Activated naive CD4-positive, alpha-beta T cell treated with anti-CD3 and anti-CD28 coated beads, Interleukin-2, amount 50 U/mL, for 72 hours (primary cell): ENCODE data around the gene SV2B. TPM values are rescaled to one million over a fixed set of nuclear protein-coding genes. Genes with fewer than 3 reads are reported as not detected.
A peak's percentile ranks its signal among the peaks of the same experiment; 100 is the strongest.
"Not testable (repeated sequence)": the region's sequence is repeated elsewhere in the genome, so short reads cannot be mapped to it uniquely, and the experiment has no call there.

Experiments used
- ATAC-seq, 2 donors: fragments of 150-1000 bp; cut with Tn5 transposase; 2 replicates each; pipeline ENCODE4 v1.10.0; 2021; ENCODE audit warnings: mild to moderate bottlenecking in 2 of 2, moderate library complexity in 2 of 2
- DNase-seq, 2 donors: peaks; one replicate each; pipeline ENCODE4 v3.0.0; 2021 to 2022; ENCODE audit warnings: low spot score in 2 of 2
- H3K27ac Mint-ChIP-seq, 2 donors: one replicate each; pipeline ENCODE4 v1.8.0; 2022; ENCODE audit warnings: mild to moderate bottlenecking in 2 of 2, mixed read lengths in 2 of 2
- H3K36me3 Mint-ChIP-seq, 2 donors: one replicate each; pipeline ENCODE4 v1.8.0; 2022; ENCODE audit warnings: mixed read lengths in 2 of 2
- H3K9me3 Mint-ChIP-seq, 2 donors: one replicate each; pipeline ENCODE4 v1.8.0; 2022; ENCODE audit warnings: mixed read lengths in 2 of 2
- total RNA-seq, 2 donors: library from RNA; stranded (reverse); gene quantifications; one replicate each; pipeline ENCODE4 v1.2.3, GENCODE V29; 2022

The SV2B gene
- total RNA-seq, 2 donors from 2014 or later: 0.12 to 0.20 TPM

DNA sequence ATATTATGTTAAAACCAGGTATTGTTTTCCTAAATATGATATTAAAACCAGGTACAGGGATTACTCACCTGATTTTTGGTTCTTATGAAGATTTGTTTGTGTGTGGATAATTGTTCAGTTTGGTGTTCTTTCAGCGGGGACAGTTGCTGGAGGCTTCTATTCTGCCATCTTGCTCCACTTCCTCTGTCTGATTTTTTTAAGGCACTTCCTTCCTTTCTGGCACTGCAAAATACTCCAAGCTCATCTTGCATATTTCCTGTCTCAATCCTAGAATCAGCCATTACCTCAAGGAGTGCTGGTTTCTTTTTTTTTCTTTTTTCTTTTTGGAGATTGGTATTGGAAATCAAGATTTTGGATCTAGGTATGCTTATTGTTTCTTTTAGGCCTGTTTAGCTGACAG is 229.9 kb downstream of the SV2B start:
- Mint-ChIP-seq H3K9me3 (peaks cover 2 to 12% of the 10 kb centered on the region in 2 donors), H3K36me3 (peaks cover 5 to 13% of the 10 kb centered on the region in 2 donors), H3K27ac (no peak overlapping the region)
- no peak for ATAC-seq
- no peak for DNase-seq

DNA sequence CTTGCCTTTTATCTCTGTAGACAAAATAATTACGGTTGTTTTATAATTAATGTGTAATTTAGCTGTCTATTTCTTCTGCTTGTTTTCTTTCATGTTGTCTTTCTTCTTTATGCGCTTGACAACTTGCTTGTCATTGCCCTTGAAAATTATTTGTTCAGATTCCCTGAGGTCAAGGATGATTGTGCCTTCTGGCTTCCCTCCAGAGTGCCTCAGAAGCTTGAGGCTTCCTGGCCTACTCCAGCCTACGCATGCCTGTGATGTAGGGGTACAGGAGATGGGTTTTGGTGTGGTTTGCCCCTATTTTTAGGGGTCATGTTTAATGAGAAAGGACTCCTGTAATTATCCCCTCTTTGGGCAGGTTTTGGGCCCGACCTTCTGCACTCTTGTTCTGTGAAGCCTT is 231.5 kb downstream of the SV2B start:
- DNase-seq (no peak), ATAC-seq (no peak)
- Mint-ChIP-seq H3K9me3 (peaks cover 0 to 2% of the 10 kb centered on the region in 2 donors), H3K27ac (no peak overlapping the region), H3K36me3 (peaks cover 5 to 13% of the 10 kb centered on the region in 2 donors)

DNA sequence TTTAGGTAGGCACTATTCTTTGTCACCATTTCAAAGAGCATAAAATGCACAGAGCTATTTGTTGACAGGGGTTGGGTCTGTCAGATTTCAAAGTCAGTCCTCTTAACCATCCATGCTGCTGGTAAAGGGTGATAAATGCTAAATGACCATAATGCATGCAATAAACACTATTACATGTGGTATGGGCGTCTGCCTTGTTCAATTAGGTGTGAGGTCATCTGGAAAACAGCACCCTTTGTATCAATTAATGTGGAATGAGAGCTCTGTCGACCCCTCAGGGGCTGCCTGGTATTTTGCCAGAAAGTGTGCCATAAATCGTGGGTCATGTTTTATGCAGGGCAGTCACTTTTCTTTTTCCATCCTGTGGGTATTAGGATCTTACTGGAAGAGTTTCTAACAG is 235.6 kb downstream of the SV2B start:
- no peak for DNase-seq
- Mint-ChIP-seq H3K9me3 (no peaks in the 10 kb centered on the region), H3K27ac (no peak overlapping the region), H3K36me3 (no peaks in the 10 kb centered on the region)
- no peak for ATAC-seq

DNA sequence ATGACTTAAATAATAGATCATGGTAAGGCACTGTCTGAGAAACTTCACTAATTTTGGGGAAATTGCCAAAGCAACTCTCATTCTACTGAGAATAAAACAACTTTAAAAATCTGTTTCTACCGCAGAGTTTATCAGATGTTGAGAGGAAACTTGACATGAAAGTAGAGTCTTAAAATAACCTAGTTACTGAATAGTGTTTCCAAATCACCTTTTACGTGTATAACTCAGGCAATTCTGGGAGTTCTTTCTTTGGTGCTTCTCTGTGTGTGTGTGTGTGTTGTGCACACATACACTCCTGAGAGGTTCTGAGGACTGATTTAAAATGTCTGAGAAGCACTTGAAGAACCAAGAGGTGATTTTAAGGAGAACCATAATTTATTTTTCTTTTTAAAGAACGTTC is 236.6 kb downstream of the SV2B start:
- ATAC-seq (no peak), DNase-seq (no peak)
- Mint-ChIP-seq H3K36me3 (no peaks in the 10 kb centered on the region), H3K9me3 (no peaks in the 10 kb centered on the region), H3K27ac (no peak overlapping the region)

DNA sequence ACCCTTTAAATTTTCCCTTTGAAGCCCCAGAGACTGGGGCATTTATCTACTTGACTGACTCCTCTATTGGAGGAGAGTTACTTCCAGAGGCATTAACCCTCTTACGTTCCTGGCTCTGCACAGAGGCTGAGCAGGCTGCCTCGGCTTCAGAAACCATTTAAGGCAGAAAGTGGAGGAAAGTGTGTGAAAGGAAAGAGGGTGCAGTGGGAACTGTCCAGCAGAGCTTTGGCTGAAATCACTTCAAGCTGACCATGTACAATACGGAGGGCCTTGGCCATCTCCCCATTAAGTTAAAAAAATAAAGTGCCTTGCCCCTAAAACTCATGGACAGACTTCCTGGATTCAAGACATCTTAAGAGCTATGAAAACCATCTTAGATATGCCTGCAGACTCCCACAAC is 238.7 kb downstream of the SV2B start:
- no peak for ATAC-seq
- H3K9me3 Mint-ChIP-seq: no peaks in the 10 kb centered on the region
- H3K27ac Mint-ChIP-seq: no peak overlapping the region

DNA sequence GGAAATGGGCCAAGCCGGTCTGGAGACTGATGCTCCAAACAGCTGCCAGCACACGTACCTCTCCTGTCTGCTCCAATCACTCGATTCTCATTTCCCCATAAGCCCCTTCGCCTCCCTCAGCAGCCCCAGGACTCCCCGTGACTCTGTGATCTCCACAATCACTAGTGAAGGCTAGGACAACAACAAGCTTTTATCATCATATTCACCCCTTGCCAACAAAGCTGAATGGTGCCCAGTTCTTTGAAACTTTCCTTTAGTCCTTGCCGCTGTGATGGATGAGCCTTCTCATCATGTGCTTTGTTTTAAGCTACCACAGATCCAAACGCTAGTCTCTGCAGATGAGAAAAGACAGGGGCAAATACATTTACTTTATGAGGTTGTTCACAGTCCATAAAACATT is 242.0 kb downstream of the SV2B start:
- peaks cover 0 to 6% of the 10 kb centered on the region in 2 donors for H3K36me3 Mint-ChIP-seq
- peaks cover 4 to 10% of the 10 kb centered on the region in 2 donors for H3K9me3 Mint-ChIP-seq
- H3K27ac Mint-ChIP-seq: no peak overlapping the region

More for the DNA sequence above, 238.7 kb downstream of the SV2B start:
- H3K36me3 Mint-ChIP-seq: no peaks in the 10 kb centered on the region
- DNase-seq: peak in 1 of 2 donors; percentile 6

DNA sequence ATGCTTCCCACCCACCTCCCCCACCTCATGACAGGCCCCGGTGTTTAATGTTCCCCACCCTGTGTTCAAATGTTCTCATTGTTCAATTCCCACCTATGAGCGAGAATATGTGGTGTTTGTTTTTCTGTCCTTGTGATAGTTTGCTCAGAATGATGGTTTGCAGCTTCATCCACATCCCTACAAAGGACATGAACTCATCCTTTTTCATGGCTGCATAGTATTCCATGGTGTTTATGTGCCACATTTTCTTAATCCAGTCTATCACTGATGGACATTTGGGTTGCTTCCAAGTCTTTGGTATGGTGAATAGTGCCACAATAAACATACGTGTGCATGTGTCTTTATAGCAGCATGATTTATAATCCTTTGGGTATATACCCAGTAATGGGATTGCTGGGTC is 244.9 kb downstream of the SV2B start:
- not testable (repeated sequence) for H3K36me3 Mint-ChIP-seq, H3K27ac Mint-ChIP-seq, ATAC-seq, DNase-seq
- H3K9me3 Mint-ChIP-seq: peaks cover 4 to 10% of the 10 kb centered on the region in 2 donors

More for the DNA sequence above, 242.0 kb downstream of the SV2B start:
- DNase-seq (no peak), ATAC-seq (no peak)

DNA sequence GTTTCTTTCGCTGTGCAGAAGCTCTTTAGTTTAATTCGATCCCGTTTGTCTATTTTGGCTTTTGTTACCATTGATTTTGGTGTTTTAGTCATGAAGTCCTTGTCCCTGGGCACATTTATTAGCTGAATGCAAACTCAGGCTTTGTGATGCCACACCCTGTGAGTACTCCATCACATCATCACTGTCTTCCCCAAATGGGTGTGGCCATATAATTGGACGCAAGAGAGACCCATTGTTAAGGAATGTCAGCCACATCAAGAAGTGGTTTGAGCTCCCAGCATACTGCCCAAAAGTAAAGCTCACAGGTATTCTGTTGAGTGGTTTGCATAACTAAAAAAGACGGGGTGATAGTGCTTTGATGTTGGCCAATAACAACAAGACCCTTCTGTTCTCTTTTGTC is 245.7 kb downstream of the SV2B start:
- peaks cover 0 to 6% of the 10 kb centered on the region in 2 donors for H3K36me3 Mint-ChIP-seq
- no peak overlapping the region for H3K27ac Mint-ChIP-seq
- no peak for ATAC-seq
- peaks cover 4 to 10% of the 10 kb centered on the region in 2 donors for H3K9me3 Mint-ChIP-seq
- DNase-seq: no peak

DNA sequence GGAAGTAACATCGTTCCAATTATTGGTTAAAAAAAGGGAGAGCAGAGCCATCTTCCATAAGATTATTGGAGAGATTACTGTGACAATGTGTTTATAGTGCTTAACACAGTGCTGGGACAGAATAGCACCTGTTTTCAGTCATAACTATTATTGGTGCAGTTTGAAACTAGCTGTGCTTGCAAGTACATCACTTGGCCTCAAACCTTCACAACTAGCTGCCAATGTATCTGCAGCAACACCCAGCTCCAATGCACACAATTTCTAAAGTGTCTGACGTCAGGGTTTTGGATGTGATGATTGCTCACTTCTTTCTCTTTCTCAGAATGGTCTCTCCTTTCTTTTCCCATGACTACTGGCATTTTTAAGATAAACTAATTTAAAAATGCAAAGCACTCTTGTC is 246.2 kb downstream of the SV2B start:
- Mint-ChIP-seq H3K9me3 (peaks cover 4 to 10% of the 10 kb centered on the region in 2 donors), H3K27ac (no peak overlapping the region), H3K36me3 (peaks cover 0 to 6% of the 10 kb centered on the region in 2 donors)
- DNase-seq (no peak), ATAC-seq (no peak)

DNA sequence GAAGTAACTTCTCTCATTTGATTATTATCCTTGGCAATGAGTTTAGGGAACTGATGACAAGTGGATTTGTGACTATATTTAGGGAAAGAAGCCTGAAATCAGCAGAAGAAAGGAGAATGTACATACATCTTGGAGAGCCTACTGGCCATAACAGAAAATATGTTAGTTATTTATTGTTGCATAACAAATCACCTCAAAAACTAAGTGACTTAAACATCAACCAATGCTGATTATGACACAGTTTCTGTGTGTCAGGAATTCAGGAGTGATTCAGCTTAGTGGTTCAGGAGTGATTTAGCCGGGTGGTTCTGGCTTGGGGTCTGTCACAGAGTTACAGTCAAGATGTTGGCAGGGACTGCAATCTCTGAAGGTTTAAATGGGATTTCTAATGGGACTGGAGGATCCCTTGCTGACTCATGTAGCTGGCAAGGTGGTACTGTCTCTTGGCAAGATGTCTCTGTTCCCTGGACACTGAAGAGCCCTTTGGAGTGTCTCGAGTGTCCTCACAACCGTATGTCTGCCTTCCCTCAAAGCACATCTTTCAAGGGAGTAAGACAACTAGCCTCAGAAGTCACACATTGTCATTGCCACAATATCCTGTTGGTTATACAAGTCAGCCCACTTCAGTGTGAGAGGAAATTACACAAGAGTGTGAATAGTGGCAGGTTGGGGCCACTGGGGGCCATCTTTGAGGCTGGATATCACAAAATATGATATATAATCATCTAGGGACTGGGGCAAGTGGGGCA is 248.9 kb downstream of the SV2B start:
- no peak for DNase-seq
- H3K36me3 Mint-ChIP-seq: peaks cover 0 to 6% of the 10 kb centered on the region in 2 donors
- no peak overlapping the region for H3K27ac Mint-ChIP-seq
- peaks cover 4 to 10% of the 10 kb centered on the region in 2 donors for H3K9me3 Mint-ChIP-seq
- ATAC-seq: peak; percentile 26 to 44

Other genes starting within 250 kb of the SV2B start
- 100 to 1,000 TPM; 381 to 721 TPM for gene FURIN, start 231.7 kb upstream of the SV2B start, total RNA-seq
- 10 to 100 TPM; 83.9 to 91.4 TPM for gene FES, start 215.8 kb upstream of the SV2B start, total RNA-seq
- gene MAN2A2, start 197.0 kb upstream of the SV2B start, total RNA-seq: 100 to 1,000 TPM in 1 of 2 donors, 10 to 100 TPM in 1; 99.8 to 225 TPM
- 10 to 100 TPM; 18.9 to 32.4 TPM for gene HDDC3, start 167.7 kb upstream of the SV2B start, total RNA-seq
- 100 to 1,000 TPM in 1 of 2 donors, 10 to 100 TPM in 1; 75.5 to 112 TPM for gene UNC45A, start 165.0 kb upstream of the SV2B start, total RNA-seq
- 10 to 100 TPM; 37.7 to 58.7 TPM for gene RCCD1, start 145.4 kb upstream of the SV2B start, total RNA-seq
- gene PRC1, start 105.7 kb upstream of the SV2B start, total RNA-seq: 100 to 1,000 TPM; 115 to 233 TPM
- gene VPS33B, start 77.7 kb upstream of the SV2B start, total RNA-seq: 10 to 100 TPM; 22.2 to 34.4 TPM